NB4 (cell line): Measurements from ENCODE around the gene PLCH1.

Experiments
- DNase-seq: peaks from one replicate; pipeline ENCODE4 v3.0.0; 2010; ENCODE audit warnings: low read depth
- H3K4me3 ChIP-seq: one replicate; pipeline ENCODE4 v1.5.1; 2011; ENCODE audit warnings: mild to moderate bottlenecking, low read depth, low read length, moderate library complexity
- CTCF ChIP-seq: IDR thresholded peaks from one replicate; pipeline ENCODE4 v1.5.1; 2012; ENCODE audit warnings: low read depth, low read length
- MAX ChIP-seq: IDR thresholded peaks from 2 replicates; pipeline ENCODE4 v1.6.1; 2011; ENCODE audit warnings: low read depth, low read length
- MYC ChIP-seq: IDR thresholded peaks from 2 replicates; pipeline ENCODE4 v1.6.1; 2011; ENCODE audit warnings: low read depth, low read length
- POLR2A ChIP-seq: IDR thresholded peaks from 2 replicates; pipeline ENCODE4 v1.6.1; 2011; ENCODE audit warnings: mild to moderate bottlenecking; ENCODE audit not compliant: insufficient read length; ENCODE audit errors: extremely low read depth

PLCH1 gene

GRCh38 chr3:155370198-155370597 lies 374.7 kb downstream of the PLCH1 start:
- DNase-seq = no peak
- TF ChIP-seq MAX (no peak), MYC (no peak), POLR2A (no peak)
- H3K4me3 ChIP-seq = no peak overlapping the region

GRCh38 chr3:155369735-155370134 lies 375.1 kb downstream of the PLCH1 start:
- H3K4me3 ChIP-seq = no peak overlapping the region
- no peak for DNase-seq
- TF ChIP-seq CTCF (no peak), MYC (no peak), POLR2A (no peak), MAX (no peak)

- no peak for DNase-seq
- H3K4me3 ChIP-seq = no peak overlapping the region
- TF ChIP-seq POLR2A (no peak), CTCF (no peak), MYC (no peak), MAX (no peak)
Measured at GRCh38 chr3:155369244-155369643, 375.6 kb downstream of the PLCH1 start.

GRCh38 chr3:155368786-155369185 lies 376.1 kb downstream of the PLCH1 start:
- no peak for DNase-seq
- TF ChIP-seq CTCF (no peak), MAX (no peak), MYC (no peak), POLR2A (no peak)
- no peak overlapping the region for H3K4me3 ChIP-seq

- no peak overlapping the region for H3K4me3 ChIP-seq
- TF ChIP-seq POLR2A = no peak
- no peak for TF ChIP-seq CTCF
- TF ChIP-seq MAX = no peak
- no peak for TF ChIP-seq MYC
- no peak for DNase-seq
Measured at GRCh38 chr3:155367506-155367905, 377.4 kb downstream of the PLCH1 start.

- DNase-seq = no peak
- H3K4me3 ChIP-seq = no peak overlapping the region
- TF ChIP-seq MAX (no peak), POLR2A (no peak), MYC (no peak), CTCF (no peak)
Measured at GRCh38 chr3:155365178-155365783, 379.6 kb downstream of the PLCH1 start.
